HG02970 (cell line): Measurements from ENCODE around the gene SSR2.

Experiments used
- ATAC-seq: cut with Tn5 transposase; IDR thresholded peaks from one replicate; pipeline ENCODE4 v1.9.1; 2021; ENCODE audit warnings: mild to moderate bottlenecking, moderate library complexity, moderate number of reproducible peaks; ENCODE audit not compliant: unreplicated experiment, low FRiP score

The SSR2 gene

GRCh38 chr1:156020293-156021092 is at the start of gene SSR2:
Gene SSR2, minus strand, starts transcription at chr1:156020951. Its CDS starts 784 bp downstream, at chr1:156020167.
- peak; percentile 78 for ATAC-seq

- ATAC-seq, result no peak
These were observed 49.8 kb upstream of the SSR2 start for GRCh38 chr1:156070548-156070947.

GRCh38 chr1:156069490-156070455 is 49.0 kb upstream of the SSR2 start:
- no peak for ATAC-seq

GRCh38 chr1:156067262-156067661 is 46.5 kb upstream of the SSR2 start:
- no peak for ATAC-seq

GRCh38 chr1:156065871-156066270 is 45.1 kb upstream of the SSR2 start:
- ATAC-seq, result no peak

GRCh38 chr1:156065212-156065611 is 44.5 kb upstream of the SSR2 start:
- no peak for ATAC-seq

- ATAC-seq, result no peak
These were observed 43.9 kb upstream of the SSR2 start for GRCh38 chr1:156064615-156065014.

- no peak for ATAC-seq
These were observed 43.2 kb upstream of the SSR2 start for GRCh38 chr1:156063997-156064285.

GRCh38 chr1:156062189-156062588 is 41.4 kb upstream of the SSR2 start:
- no peak for ATAC-seq

GRCh38 chr1:156060937-156061636 is 40.3 kb upstream of the SSR2 start, which contains the start of gene RAB25:
Gene RAB25, plus strand, starts transcription at chr1:156061160. Its CDS starts 241 bp downstream, at chr1:156061401.
- no peak for ATAC-seq

- ATAC-seq, result no peak
These were observed 35.6 kb upstream of the SSR2 start for GRCh38 chr1:156056326-156056849.

GRCh38 chr1:156055281-156056048 is 34.7 kb upstream of the SSR2 start:
- no peak for ATAC-seq

GRCh38 chr1:156054500-156055280 is 33.9 kb upstream of the SSR2 start, which contains the start of gene LAMTOR2:
Gene LAMTOR2, plus strand, starts transcription at chr1:156054782. Its CDS starts 108 bp downstream, at chr1:156054890.
- ATAC-seq, result peak; percentile 70

GRCh38 chr1:156053768-156054499 is 33.2 kb upstream of the SSR2 start, which contains the start of gene UBQLN4:
Gene UBQLN4, minus strand, starts transcription at chr1:156053798. Its CDS starts 97 bp downstream, at chr1:156053701.
- peak; percentile 47 for ATAC-seq

GRCh38 chr1:156052862-156053767 is 32.4 kb upstream of the SSR2 start:
- no peak for ATAC-seq

GRCh38 chr1:156051011-156051725 is 30.4 kb upstream of the SSR2 start:
- ATAC-seq, result no peak
